Left kidney (tissue), 8 donors: Measurements from ENCODE around the gene GATA2. TPM values are rescaled to one million over a fixed set of nuclear protein-coding genes. Genes with fewer than 3 reads are reported as not detected.

Experiments
- DNase-seq: peaks from one replicate; pipeline ENCODE4 v3.0.0-alpha.2; 2013
- long read RNA-seq, 8 donors: transcript quantifications; one replicate each; lab custom pipeline, GENCODE V29; 2026
- polyA plus RNA-seq: library from polyadenylated mRNA; unstranded; fragments of 120-200 nt; gene quantifications from one replicate; pipeline ENCODE4 v1.2.1, GENCODE V29; 2013; ENCODE audit not compliant: insufficient read length

The GATA2 gene
- 32.1 TPM for polyA plus RNA-seq
- long read RNA-seq, donor 1, partial matches to known transcripts: 33 of 45 reads
- long read RNA-seq, donor 1, other reads (novel, unspliced or antisense): 6 of 45 reads
- long read RNA-seq, donor 2, partial matches to known transcripts: 48 of 52 reads
- long read RNA-seq, donor 2, other reads (novel, unspliced or antisense): 0 of 52 reads
- long read RNA-seq, donor 3, partial matches to known transcripts: 5 of 7 reads
- long read RNA-seq, donor 3, other reads (novel, unspliced or antisense): 0 of 7 reads
- long read RNA-seq, donor 4, partial matches to known transcripts: 0 of 1 reads
- long read RNA-seq, donor 4, other reads (novel, unspliced or antisense): 0 of 1 reads
- long read RNA-seq, donor 5, transcript GATA2-201 (6 exons, 3,367 nt): major isoform, 5 of 26 reads
- long read RNA-seq, donor 5, partial matches to known transcripts: 15 of 26 reads
- long read RNA-seq, donor 5, other reads (novel, unspliced or antisense): 6 of 26 reads
- long read RNA-seq, donor 6, partial matches to known transcripts: 7 of 9 reads
- long read RNA-seq, donor 6, other reads (novel, unspliced or antisense): 0 of 9 reads
- long read RNA-seq, donor 7, transcript GATA2-201 (6 exons, 3,367 nt): major isoform, 6 of 31 reads
- long read RNA-seq, donor 7, partial matches to known transcripts: 23 of 31 reads
- long read RNA-seq, donor 7, other reads (novel, unspliced or antisense): 0 of 31 reads
- long read RNA-seq, donor 8: 0 reads

DNA sequence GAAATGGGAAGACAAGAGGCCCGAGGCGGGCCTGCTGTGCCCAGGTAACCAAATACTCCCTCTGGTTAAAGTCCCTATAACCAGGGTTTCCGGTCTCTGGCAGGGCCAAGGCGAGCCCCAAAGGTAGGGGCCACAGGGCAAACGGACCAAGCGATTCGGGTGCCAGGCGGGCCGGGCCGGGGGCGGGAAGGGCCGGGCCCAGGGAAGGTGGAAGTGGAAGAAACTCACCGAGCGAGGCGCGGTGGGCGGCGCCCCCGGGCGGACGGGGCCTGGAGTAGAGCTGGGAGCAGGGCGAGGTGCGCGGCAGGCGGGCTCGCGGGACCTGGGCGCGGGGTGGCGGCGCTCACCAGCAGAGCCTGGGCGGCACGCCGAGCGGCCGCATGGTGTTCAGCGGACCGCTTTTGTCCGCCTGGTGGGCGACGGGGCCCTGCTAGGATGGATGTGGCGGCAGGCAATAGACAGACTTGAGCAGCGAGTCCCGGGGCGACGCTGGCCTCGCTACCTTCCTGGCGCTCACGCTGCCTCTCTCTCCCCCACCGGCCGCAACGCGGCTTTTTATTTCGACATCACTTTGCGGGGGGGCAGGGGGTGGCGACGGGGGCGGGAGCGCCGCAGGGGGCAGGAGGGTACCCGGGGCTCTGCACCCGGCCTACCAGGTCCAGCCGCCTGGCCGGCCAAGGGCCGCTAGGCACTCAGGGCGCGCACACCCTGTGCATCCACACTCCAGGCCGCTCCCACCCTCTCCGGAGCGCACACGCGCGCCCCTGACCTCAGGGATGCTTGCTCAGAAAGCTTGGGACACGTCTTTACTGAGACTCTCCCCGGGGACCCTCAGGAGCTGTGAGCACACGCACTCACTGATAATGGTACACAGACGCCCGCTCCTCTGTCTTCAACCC lies at the start of gene GATA2:
Gene GATA2 (minus strand): TSS at position 531 of the 899 bp plus-strand sequence. CDS start 6,170 bp downstream, outside the sequence.
- no peak for DNase-seq

DNA sequence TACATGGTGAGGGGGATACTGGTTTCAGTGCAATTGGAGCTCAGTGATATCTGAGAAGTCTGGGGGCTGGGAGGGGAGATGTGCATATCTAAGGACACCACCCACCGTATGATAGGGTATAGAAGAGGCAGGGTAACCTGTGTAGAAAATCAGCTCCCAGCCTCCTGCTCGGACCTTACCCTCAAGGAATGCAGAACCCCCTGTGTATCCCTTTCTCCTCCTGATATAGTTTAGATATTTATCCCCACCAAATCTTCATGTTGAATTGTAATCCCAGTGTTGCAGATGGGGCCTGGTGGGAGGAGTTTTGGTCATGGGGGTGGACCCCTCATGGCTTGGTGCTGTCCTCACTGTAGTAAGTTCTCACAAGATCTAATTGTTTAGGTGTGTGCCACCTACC lies 48.2 kb upstream of the GATA2 start:
- DNase-seq: no peak

GRCh38 chr3:128539376-128539775 lies 46.4 kb upstream of the GATA2 start:
- DNase-seq: no peak

DNA sequence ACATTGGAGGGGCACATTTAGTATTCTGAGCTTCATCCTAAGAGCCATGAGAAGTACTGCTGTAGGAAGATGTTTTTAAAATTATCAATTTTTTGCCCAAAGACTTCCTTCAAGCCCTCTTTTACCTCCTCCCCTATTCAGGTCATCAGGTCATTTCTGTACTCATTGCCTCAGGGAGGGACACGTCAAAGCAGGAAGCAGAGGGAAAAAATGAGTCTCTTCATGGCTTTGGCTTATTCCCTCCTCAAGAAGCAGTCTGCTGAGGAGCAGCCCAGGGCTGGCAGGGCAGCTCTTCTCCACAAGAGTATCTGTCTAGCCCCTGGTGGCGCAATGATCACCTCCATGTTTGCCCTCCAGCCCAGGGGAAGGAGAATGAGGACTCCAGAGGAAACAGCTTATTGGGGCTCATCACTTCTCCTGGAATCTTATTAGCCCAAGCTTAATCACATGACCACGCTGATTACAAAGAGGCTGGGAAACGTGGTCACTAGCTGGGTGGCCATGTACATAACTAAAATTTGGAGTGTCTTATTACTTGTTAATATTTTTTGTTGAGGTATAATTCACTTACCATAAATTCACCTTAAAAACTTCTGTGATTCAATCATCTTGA lies 44.2 kb upstream of the GATA2 start:
- DNase-seq: no peak

GRCh38 chr3:128532012-128532983 lies 39.3 kb upstream of the GATA2 start:
- no peak for DNase-seq

DNA sequence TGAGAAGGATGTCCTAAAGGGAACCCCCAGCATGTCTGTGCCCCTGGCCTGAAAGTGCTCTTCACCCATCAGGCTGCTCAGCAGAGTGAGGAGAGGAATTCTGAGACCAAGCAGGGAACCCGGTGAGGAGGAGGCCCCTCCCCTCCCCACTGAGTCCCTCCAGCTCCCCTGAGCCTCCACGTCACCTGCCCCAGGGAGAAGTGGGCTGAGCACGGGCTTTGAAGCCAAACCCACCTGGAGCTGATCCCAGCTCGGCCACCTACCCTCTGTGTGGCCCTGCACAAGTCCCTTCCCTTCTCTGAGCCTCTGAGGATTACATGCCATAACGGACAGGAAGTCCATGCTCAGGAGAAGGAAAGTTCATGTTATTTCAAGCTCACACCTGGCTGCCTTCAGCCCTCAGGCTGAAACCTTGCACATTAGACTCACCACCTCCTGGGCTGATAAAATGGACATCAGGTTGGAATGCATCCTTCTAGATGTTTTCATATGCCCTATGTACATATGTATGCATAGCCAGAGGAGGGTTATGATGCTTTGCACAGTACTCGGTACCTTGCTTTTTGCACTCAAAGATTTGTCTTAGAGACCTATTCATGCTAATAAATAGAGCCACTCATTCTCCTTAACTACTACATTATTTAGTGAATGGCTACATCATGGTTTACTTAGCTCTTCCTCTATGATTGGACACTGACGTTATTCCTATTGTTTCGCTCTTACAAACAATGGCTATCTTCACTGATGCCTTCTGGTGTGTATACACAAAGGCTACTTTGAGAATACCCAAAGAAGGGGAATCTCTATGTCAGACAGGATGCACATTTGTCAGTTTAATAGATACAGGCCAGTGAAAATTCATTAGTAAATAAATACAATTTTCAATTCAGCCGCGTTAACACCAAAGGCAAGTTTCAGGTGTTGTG lies 31.6 kb upstream of the GATA2 start:
- no peak for DNase-seq

DNA sequence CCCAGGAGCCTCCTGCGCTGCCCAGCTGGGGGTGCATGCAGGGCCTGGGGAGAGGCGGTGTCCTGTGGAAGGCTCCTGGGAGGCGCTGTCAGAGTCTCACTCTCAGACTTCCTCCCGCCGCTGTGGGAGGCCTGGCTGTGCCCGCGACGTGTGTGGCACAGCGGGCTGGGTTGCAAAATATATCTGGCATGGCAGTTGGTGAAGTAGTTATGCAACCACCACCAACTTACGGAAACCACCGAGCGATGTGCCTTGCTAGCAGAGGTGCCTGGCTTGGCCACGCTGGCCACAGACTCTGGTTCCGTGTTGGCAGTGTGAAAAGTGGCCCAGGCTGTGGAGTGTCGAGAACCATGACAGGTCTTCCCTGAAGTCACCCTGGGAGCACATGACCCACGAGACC lies 30.6 kb upstream of the GATA2 start:
- DNase-seq: no peak

- no peak for DNase-seq
These were observed 28.7 kb upstream of the GATA2 start for GRCh38 chr3:128521715-128522114.

DNA sequence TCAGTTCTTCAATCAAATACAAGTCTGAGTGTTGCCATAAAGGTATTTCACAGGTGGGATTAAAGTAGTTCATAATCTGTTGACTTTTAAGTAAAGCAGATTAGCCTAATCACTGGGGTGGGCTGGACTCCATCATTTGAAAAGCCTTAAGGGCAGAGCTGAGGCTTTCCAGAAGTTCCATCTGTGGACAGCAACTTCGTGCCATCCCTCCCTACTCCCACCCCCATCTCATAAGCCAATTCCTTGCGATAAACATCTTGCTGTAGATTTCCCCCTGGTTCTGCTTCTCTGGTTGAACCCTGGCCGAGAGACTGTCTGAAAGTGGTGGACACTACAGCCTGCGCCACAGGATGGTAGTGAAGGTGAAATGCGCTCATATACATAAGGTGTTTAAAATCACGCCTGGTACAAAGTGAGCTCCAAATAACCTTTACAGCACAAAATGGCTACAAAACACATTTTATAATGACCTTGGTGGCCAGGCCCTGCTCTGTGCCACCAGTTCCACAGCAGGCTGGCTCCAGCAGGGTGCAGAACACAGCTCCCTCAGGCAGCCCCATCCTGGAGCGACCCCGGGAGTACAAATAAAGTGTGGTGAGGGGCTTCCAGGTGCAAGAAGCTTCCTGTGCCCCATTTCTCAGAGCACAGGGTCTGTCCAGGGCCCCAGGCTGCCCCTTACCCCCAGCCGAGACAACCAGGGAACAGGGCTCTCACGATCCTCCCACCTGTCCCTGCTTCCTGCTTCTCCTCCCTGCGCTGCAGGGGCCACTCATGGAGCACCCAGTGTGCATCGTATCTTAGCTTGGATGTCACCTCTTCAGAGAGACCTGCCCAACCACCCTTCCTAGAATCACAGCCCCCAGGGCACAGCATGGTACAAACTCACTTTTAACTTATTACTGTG lies 25.8 kb upstream of the GATA2 start:
- DNase-seq: no peak

DNA sequence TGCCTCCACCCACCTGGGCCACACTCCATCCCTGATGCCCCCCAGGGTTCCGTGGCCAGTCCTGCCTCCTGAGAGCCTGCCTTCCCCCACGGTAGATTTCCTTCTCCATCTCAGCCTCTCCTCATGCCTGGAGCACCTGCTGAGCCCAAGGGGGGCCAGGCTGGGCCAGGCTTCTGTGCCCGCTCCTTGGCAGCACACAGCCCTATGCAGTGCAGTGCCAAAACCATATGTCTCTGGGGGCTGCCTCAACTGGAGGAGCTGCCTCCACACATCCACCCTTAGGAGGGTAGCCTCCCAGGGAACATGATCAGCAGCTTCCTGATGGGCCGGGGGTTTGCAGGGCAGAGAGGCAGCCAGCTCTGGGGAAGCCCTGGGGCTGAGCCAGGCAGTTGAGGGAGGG lies 24.6 kb upstream of the GATA2 start:
- DNase-seq: no peak

GRCh38 chr3:128515967-128516366 lies 23.0 kb upstream of the GATA2 start:
- no peak for DNase-seq

DNA sequence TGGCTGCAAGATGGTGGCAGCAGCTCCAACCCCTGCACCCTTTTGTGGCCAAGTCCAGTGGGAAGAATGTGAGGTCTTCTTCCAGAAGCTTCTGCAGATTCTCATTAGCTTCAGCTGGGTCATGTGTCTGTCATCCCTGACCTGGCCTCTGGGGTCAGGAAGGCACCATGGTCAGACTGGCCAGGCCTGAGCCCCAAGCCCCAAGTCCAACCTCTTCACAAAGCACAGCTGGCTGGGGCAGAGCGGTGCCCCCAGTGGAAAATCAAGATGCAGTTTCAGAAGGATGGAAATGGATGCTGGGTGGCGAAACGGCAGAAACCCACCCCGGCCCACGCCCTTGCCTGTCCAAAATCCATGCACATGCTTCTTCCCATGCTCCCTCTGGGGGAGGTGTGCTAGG lies 15.9 kb upstream of the GATA2 start:
- no peak for DNase-seq

- DNase-seq: no peak
These were observed 13.8 kb upstream of the GATA2 start for GRCh38 chr3:128506754-128507153.

DNA sequence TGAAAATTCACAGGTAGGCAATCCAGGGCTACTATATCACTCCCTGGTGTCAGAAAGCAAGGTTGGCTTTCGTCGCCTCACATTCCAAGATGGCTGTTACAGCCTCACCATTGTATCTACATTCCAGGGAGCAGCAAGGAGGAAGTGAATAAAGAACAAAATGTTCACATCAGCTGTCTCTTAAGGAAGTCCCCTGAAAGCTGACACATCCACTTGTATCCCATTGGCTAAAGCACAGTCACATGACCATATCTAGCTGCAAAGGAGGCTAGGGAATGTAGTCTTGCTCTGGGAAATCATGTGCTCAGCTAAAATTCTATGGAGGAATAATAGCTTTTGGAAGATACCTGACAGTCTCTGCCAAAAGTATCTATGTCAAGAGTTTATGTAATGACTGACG lies 12.8 kb upstream of the GATA2 start:
- no peak for DNase-seq

DNA sequence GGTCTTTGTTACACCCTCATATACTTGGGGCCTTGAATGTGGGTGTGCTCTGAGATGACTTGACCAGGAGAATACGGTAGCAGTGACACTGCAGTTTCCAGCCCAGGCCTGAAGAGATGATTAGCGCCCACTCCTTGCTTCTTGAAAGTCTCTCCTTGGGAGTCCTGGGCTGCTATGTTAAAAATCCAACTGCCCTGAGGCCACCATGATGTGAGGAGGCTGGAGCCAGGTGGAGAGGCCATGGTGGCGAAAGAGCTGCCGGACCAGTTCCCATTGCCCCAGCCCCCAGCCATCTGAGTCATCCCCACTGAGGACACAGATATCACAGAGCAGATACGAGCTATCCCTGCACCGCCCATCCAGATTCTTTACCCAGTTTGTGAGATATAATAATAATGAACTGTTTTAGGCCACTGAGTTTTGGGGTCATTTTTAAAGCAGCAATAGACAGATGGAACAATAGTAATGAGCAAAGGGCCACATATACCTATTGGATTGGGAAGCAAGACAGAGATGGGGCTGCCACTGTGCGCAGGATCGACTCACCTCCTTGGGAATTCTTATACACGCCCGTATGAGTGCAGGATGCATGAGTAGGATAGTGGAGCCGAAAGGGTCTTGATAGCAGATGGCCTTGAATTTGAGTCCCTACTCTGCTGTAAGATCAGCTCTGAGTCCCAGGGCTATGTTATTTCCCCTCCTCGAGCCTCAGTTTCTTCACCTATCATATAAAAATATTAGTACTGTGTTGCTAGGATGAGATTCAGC lies 12.1 kb upstream of the GATA2 start:
- DNase-seq: no peak

- no peak for DNase-seq
These were observed 11.5 kb upstream of the GATA2 start for GRCh38 chr3:128504533-128504915.

- no peak for DNase-seq
These were observed 10.9 kb upstream of the GATA2 start for GRCh38 chr3:128503751-128504532.
